HG03354 (cell line): ENCODE results near the gene TDRD9.
"Not testable (repeated sequence)": the region's sequence is repeated elsewhere in the genome, so short reads cannot be mapped to it uniquely, and the experiment has no call there.

Experiments used
- ATAC-seq: cut with Tn5 transposase; IDR thresholded peaks from one replicate; pipeline ENCODE4 v1.9.1; 2021; ENCODE audit warnings: mild to moderate bottlenecking; ENCODE audit not compliant: unreplicated experiment, poor library complexity, severe bottlenecking

TDRD9 gene, protein sequence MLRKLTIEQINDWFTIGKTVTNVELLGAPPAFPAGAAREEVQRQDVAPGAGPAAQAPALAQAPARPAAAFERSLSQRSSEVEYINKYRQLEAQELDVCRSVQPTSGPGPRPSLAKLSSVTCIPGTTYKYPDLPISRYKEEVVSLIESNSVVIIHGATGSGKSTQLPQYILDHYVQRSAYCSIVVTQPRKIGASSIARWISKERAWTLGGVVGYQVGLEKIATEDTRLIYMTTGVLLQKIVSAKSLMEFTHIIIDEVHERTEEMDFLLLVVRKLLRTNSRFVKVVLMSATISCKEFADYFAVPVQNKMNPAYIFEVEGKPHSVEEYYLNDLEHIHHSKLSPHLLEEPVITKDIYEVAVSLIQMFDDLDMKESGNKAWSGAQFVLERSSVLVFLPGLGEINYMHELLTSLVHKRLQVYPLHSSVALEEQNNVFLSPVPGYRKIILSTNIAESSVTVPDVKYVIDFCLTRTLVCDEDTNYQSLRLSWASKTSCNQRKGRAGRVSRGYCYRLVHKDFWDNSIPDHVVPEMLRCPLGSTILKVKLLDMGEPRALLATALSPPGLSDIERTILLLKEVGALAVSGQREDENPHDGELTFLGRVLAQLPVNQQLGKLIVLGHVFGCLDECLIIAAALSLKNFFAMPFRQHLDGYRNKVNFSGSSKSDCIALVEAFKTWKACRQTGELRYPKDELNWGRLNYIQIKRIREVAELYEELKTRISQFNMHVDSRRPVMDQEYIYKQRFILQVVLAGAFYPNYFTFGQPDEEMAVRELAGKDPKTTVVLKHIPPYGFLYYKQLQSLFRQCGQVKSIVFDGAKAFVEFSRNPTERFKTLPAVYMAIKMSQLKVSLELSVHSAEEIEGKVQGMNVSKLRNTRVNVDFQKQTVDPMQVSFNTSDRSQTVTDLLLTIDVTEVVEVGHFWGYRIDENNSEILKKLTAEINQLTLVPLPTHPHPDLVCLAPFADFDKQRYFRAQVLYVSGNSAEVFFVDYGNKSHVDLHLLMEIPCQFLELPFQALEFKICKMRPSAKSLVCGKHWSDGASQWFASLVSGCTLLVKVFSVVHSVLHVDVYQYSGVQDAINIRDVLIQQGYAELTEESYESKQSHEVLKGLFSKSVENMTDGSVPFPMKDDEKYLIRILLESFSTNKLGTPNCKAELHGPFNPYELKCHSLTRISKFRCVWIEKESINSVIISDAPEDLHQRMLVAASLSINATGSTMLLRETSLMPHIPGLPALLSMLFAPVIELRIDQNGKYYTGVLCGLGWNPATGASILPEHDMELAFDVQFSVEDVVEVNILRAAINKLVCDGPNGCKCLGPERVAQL (N-terminal part only)

DNA sequence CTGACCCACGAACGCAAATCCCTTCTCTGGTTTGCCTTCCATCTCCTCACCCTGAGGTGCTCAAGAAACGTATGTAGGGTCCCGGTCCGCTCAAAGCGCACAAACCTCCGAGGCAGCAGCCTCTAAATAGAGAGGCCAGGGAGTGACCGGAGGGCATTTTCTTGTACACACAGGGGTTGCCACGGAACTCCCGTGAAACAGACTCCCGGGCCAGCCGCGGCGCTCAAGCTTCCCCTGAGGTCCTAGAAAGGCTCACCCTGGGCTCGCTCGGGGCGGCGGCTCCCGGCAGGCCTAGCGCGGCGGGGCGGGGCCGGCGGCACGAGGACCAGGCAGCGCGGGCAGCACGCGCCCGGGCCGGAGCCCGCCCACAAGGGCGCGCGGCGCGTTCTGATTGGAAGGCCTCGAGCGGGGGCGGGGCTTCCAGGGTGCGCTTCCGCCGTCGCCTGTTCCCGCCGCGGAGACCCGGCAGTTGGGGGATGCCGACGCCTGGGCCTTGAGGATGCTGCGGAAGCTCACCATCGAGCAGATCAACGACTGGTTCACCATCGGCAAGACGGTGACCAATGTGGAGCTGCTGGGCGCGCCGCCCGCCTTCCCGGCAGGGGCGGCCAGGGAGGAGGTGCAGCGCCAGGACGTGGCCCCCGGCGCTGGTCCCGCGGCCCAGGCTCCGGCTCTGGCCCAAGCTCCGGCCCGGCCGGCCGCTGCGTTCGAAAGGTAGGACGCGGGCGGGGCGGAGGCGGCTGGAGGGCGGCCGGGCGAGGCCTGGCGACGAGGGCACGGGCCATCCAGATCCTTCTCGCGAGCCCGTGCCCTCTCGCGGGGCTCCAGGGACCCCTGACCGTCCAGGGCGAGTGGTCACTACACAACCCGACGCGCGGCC, at the start of gene TDRD9:
Gene TDRD9, plus strand, starts transcription at position 446 of the 880 bp plus-strand sequence. Its CDS starts 54 bp downstream, at position 500.
- no peak for ATAC-seq

DNA sequence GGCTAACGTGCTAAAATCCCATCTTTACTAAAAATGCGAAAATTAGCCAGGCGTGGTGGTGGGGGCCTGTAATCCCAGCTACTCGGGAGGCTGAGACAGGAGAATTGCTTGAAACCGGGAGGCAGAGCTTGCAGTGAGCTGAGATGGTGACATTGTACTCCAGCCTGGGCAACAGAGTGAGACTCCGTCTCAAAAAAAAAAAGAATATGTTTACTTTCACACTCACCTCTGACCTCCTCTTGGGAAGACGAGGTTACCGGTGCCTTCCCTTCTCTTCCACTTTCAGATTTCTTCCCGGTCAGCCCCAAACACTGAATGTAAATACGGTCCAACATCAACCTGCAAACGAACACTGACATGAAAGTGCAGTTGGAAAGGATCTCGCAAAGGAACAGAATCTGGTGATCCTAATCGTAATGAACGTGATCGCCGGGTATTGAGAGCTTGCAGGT, 49.1 kb upstream of the TDRD9 start:
- ATAC-seq, result no peak

DNA sequence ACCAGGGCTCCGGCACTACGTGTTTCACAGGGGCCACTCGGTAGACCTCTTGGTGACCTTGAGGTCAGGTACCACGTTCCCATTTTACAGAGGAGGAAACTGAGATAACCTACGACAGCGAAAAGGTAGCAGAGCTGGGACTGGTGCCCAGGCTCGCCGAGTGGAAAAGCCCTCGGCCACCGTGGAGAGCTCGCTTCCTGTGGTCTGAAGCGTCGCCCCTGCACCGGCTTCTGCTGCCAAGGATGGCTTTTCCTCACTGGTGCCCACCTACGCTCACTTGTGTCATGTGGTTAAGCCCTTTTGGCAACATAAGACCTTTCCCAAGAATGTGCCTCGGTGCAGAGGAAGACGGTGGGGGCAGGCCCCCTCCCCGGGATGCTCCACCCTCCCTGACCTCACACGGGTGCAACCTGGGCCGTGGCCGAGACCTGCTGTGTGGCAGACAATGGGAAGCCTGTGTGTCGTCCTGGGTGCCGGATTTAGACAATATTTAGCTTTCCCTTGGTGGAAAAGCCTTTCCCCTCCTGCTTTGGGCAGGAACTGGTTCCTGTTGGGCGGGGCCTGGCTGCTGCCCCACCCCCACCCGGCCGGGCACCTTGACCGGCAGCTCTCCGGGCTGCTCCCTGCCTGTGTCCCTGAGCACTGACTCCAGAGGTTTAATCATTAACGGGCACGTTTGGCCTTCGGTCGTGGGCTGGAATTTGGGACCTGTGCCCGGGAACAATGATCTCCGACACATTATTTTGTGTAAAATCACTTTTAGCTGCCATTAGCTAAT, 48.5 kb upstream of the TDRD9 start:
- no peak for ATAC-seq

DNA sequence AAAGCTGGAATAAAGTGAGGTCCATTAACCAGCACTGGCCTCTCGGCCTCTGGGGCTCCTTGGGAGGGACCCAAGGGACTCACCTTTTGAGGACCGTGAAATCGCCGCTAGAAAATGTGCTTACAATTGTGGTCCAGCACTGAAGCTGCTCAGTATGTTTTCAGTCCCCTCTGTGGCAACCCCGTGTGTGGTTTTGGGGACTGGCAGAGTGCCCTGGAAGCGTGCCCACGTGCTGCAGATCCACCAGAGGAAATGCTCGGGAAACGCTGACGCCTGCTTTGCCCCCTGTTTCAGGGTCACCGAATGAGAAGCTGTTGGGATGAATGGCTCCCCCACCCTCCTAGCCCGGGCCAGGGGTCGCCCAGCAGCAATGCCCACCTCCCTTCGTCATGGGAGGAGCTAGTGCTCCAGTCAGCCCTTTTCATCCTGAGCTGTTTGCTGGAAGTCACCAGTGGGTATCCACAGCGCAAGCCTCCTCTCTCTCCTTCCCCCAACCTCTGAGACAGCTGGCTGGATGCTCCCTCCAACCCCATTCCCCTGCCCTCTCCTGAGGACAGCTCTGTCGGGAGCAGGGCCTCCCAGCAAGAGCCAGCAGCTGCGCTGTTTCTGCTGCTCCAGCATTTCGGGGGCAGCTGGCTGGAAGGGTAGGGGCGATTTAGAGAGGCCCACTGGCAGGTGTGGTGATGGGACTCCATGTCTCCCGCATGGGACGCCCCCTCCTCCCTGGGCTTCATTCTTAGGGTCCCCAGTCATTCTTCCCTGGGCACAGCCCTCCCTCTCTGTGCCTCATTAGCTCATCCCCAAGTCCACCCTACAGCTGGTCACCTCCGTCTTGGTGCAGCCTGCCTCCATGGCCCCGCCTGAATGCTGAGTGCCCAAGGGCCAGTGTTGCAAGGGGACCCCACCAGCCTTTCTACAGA, 47.6 kb upstream of the TDRD9 start:
- no peak for ATAC-seq

DNA sequence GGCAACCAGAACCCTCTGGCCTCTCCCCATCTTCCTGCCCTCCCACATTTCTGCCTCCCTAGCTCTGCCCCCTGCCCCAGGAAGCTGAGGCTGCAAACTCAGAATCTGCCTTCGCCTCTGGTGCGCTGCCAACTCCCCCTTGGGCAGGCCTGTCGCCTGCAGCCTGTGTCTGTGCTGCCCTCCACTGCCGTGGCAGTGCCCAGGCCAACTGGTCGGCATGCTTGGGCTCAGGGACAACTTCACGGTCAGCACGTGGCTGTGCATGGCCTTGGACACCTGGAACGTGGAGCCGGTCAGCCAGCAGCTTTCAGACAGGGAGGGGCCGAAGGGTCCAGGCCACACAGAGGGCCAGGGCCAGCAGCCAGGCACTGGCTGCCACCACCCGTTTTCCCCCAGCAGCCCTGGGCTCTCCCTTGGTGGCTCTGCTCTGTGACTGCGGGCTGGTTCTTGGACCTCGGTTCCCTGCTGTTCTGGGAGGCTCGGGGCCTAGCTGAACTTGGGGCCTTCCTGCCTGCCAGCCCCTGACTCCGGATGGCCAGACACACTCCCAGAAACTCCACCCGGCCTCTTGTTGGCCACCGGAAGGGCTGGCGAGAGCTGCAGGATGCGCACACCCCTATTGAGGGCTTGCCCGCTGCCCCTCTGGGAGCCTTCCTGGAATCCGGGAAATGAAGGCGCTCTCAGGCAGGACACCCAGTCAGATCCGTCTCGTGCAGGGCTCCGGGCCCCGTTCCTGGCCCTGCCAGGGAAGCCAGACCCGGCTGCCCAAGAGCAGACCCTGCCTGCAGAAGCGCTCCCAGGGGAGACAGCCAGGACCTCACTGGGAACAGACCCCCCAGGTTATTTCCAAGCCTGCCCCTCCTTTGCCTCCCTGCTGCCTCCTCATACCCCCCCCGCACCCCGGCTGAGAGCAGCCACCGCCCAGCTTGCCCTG, 46.7 kb upstream of the TDRD9 start:
- ATAC-seq, result no peak

DNA sequence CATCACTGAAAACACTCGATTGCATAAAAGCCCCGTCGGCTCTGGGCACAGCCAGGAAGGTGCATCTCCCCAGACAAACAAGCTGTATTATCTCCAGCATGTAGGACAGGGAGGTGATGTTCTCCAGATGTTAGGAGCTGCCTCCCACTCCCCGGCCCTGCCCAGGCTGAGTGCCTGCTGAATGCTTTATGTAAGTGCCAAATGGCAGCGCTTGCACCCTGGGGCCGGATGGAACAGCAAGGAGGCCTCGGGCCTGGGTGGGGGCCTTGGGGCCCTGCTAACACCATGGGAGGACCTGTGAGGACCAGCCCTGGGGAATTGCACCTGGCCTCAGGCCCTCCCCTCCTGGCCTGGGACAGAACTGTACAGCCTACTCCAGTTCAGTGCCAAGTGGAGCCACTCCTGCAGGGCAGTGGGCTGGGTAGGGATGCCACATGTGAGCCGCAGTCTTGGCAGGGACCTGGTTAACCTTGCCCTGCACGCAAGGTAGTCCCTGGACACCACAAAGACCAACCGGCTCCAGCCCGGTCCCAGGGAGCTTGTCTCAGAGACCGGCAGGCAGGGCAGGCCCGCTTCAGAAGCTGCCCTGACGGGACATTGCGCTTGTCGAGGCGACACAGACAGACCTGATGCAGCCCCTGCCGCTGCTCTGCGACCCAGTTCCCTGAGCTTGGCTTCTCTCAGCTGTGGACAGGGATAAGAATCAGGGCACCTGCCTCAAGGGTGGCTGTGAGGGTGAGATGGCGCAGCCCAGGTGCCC, 45.6 kb upstream of the TDRD9 start:
- ATAC-seq, result no peak

DNA sequence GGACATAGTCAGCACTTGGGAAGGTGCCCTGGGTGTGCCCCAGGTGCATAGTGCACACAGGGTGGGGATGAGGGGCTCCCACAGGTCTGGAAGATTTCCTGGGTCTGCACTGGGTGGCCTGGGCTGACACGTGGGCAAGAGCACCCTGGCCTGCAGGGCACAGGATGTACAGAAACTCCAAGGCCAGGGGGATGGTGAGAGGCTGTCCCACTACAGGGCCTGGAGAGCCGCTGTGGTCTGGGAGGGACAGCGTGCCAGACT, 45.1 kb upstream of the TDRD9 start:
- ATAC-seq, result no peak

DNA sequence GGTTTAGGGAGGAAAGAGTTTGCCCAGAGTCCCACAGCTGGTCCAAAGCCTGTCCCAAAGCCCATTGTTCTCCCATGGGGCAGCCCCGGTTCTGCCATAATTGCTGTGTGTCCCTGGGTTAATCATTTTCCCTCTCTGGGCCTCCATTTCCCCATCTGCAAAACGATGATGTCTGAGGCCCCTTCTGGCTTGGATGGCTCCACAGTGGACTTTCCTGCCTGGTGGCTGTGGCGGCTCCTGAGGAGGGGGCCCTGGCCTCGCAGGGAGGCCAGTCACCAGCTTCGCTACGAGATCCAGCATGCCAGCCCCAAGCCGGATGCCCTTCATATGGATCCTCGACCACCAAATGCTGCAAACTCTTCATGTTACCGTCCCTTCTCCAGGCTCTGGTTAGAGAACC, 43.4 kb upstream of the TDRD9 start:
- no peak for ATAC-seq

DNA sequence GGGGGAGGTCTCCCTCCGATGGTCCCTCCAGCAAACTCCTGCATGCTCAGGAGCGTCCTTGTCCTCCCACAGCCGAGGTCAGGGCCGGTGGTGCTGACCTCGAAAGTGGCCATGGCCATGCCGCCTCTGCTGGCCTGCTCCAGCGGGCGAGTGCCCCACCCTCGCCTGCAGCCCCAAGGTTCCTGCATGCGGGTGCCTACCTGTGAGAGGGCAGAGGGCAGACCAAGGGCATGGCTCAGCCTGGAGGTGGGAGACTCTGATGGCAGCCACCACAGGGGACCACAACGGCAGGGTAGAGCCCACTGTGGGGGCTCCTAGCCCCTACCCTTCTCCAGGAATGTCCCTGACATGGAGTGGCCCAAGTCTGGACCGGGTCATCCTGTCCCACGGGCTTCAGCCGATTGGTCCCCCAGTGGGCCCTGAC, 42.7 kb upstream of the TDRD9 start:
- ATAC-seq, result no peak

DNA sequence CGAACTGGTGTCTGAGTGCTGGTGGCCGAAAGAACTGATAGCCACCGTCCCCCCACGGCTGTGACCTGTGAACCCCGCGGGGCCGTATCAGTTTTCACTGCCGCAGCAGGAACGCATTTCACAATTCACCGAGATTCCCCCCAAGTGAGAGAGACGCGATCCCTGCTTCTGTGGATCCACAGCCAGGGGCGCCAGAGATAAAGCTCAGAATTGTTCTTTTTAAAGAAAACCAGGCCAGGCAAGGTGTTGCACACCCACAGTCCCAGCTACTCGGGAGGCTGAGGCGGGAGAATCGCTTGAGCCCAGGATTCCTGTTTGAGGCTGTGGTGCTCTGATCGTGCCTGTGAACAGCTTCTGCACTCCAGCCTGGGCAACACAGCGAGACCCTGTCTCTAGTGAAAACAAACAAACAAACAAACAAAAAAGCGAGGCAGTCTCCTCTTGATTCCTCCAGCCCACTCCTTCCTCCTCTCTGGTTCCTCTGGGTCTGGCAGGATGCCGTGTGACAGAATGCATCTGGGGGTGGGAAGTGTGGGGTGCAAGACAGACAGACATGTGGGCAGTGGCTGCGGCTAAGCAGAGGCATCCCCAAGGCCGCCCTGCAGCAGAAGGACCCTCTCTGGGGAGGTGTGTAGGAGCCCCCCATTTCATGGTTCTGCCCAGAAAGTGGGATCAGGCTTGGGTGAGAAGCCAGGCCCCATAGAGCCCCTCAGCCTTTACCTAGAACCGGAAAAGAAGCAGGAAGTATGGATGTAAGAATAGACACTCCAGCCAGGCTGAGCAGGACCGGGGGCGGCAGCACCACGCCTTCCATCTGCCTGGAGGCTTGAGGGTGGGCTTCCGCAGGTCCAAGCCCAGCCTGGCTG, 41.7 kb upstream of the TDRD9 start:
- no peak for ATAC-seq

DNA sequence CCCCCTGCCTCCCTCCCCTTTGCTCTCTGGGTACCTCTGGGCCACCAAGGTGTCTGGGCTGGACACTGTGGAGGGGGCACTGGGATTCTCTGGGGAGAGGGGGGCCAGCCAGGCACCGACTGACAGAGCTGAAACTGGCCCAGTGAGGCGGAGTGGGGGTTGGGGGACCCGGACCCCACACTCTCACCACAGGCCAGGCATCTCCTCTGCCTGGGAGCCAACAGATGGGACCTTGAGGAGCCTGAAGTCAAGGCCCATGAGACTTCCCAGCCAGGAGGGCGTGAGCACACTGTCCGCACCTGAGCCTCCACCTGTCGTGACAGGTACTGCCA, 41.1 kb upstream of the TDRD9 start:
- no peak for ATAC-seq

DNA sequence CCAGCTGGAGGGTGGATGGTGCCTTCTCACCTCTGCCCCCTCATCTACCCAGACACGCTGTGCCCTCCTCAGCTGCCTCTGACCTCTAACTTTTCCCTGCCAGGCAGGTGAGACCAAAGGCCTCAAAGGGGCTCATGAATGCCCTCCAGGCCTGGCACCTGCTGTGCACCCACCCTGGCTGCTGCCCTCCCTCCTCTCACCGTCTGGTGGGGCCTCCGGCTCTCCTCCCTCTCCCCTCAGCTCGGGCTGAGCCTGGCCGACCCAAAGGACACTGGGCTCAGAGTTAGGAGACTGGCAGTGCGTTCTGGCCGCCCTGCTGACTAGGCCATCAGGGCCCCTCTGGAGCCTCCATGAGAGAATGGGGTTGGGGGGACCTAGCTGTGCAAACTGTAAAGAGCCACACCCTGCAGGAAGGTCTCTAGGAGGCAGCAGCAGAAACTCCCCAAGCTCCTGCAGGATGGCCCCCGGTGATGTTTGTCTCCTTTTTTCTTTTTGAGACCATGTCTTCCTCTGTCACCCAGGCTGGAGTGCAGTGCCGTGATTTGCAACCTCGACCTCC, 40.6 kb upstream of the TDRD9 start:
- ATAC-seq, result no peak

DNA sequence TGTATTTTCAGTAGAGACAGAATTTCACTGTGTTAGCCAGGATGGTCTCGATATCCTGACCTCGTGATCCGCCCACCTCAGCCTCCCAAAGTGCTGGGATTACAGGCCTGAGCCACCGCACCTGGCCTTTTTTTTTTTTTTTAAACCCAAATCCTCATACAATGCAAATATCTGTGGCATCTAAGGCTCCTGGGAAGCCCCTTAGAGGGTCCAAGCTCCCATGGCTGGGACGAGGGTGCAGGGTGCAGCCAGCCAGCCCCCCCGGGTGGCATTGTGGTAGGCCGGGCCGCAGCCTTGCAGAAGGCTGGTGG, 39.3 kb upstream of the TDRD9 start:
- ATAC-seq, result not testable (repeated sequence)

DNA sequence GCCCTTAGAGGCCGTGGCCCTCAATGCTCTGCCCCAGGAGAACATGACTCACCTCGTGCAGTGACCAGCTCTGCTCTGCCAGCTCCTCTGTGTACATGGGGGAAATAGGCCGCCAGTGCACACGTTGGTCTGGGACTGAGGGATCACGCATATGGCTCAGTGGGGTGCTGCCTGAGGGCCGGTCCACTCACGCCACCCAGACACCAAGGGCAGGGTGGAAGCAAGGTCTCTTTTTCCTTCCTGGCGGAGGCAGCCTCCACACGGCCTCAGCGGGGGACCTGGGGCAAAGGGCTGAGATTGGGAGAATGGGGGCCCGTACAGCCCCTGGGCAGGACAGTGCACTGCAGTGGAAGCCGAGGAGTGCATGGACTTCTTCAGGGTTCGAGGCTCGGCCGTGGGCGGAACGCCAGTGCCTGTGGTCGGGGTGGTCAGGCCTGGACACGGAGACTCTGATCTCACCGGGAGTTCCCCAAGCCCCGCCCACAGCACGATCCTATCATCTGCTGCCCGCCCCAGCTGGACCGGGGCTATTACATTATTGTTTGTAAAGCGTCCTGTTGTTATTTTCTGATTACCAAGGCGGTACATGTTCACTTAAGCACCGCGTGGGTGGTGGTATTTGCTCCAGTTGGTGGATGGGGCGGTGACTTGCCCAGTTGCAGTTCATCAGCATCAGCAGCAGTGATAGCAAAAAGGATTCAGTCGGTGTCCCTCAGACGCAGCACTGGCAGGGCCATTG, 38.8 kb upstream of the TDRD9 start:
- no peak for ATAC-seq
